Measurements from ENCODE around the gene MCFD2. TPM values are rescaled to one million over a fixed set of nuclear protein-coding genes. Genes with fewer than 3 reads are reported as not detected.

Gene MCFD2
- total RNA-seq, 1 experiment from 2014 or later: 84.9 TPM

DNA sequence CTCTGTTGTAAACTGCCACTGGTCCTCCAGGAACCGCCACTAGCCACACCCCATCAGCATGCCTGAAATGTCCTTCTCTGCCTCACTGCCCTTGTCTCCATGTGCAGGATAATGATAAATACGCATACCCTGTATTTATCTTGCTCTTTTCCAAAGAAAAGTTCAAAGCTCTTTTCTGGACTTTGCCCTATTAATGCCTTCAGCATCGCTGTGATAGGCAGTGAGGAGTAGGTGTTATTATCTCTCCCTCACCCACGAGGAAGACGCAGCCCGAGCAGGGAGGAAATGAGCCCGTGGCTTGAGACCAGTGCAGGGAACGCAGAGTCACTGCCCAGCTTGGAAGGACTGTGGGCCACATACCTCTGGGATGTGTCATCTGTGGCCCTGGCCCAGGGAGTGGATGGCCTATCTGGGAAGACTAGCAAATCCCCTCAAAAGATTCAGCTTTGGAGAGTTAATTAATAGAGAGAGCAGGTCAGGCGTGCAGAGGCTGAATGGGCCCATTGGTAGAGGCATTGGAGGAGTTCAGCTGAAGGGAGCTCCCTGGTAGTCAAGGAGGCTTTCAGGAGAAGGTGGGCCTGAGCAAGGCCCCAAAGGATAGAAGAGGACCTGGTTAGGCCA is 39.5 kb upstream of the MCFD2 start:
- BruUV-seq (replicated peaks): no TSS peak
- Histone ChIP-seq H3K36me3 (ENCODE audit: control insufficient read depth, insufficient read depth, low read length) (no peaks in the 10 kb centered on the region), H3K27ac (ENCODE audit: low read length) (no peak overlapping the region), H3K4me1 (ENCODE audit: control insufficient read depth, insufficient read depth, low read length) (peaks cover 9% of the 10 kb centered on the region), H3K9me3 (ENCODE audit: control insufficient read depth, insufficient read depth, low read depth, low read length) (no peaks in the 10 kb centered on the region), H3K4me3 (ENCODE audit: low read depth in 2 of 2, low read length in 2 of 2) (no peak overlapping the region), H3K27me3 (ENCODE audit: control insufficient read depth, insufficient read depth, low read length) (no peaks in the 10 kb centered on the region)
- intact Hi-C loops (cut with micrococcal nuclease; ENCODE audit: unreplicated experiment): no loop called here
- DNase-seq (ENCODE audit: low read depth, low spot score): no peak
- CTCF ChIA-PET: no interaction called here
- peak; percentile 86 for ATAC-seq
- in situ Hi-C loops (cut with HindIII; ENCODE audit: low pct_unique_long_range_greater_than_20kb, low sequenced_read_pairs): no loop called here
- TF ChIP-seq SIN3A (IDR thresholded peaks at IDR 0.05; ENCODE audit: borderline replicate concordance, insufficient read depth, low read depth, low read length) (no peak), POLR2AphosphoS5 (IDR thresholded peaks at IDR 0.05; ENCODE audit: low read depth, low read length) (no peak), TCF7L2 (IDR thresholded peaks at IDR 0.05; ENCODE audit: low read depth, low read length) (no peak)
- TF ChIP-seq, protein P1, sequence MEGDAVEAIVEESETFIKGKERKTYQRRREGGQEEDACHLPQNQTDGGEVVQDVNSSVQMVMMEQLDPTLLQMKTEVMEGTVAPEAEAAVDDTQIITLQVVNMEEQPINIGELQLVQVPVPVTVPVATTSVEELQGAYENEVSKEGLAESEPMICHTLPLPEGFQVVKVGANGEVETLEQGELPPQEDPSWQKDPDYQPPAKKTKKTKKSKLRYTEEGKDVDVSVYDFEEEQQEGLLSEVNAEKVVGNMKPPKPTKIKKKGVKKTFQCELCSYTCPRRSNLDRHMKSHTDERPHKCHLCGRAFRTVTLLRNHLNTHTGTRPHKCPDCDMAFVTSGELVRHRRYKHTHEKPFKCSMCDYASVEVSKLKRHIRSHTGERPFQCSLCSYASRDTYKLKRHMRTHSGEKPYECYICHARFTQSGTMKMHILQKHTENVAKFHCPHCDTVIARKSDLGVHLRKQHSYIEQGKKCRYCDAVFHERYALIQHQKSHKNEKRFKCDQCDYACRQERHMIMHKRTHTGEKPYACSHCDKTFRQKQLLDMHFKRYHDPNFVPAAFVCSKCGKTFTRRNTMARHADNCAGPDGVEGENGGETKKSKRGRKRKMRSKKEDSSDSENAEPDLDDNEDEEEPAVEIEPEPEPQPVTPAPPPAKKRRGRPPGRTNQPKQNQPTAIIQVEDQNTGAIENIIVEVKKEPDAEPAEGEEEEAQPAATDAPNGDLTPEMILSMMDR (IDR thresholded peaks at IDR 0.05): no peak
- TF ChIP-seq, protein P2, sequence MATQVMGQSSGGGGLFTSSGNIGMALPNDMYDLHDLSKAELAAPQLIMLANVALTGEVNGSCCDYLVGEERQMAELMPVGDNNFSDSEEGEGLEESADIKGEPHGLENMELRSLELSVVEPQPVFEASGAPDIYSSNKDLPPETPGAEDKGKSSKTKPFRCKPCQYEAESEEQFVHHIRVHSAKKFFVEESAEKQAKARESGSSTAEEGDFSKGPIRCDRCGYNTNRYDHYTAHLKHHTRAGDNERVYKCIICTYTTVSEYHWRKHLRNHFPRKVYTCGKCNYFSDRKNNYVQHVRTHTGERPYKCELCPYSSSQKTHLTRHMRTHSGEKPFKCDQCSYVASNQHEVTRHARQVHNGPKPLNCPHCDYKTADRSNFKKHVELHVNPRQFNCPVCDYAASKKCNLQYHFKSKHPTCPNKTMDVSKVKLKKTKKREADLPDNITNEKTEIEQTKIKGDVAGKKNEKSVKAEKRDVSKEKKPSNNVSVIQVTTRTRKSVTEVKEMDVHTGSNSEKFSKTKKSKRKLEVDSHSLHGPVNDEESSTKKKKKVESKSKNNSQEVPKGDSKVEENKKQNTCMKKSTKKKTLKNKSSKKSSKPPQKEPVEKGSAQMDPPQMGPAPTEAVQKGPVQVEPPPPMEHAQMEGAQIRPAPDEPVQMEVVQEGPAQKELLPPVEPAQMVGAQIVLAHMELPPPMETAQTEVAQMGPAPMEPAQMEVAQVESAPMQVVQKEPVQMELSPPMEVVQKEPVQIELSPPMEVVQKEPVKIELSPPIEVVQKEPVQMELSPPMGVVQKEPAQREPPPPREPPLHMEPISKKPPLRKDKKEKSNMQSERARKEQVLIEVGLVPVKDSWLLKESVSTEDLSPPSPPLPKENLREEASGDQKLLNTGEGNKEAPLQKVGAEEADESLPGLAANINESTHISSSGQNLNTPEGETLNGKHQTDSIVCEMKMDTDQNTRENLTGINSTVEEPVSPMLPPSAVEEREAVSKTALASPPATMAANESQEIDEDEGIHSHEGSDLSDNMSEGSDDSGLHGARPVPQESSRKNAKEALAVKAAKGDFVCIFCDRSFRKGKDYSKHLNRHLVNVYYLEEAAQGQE (IDR thresholded peaks at IDR 0.05; ENCODE audit: insufficient read depth in 1 of 2, low read depth in 2 of 2, low read length in 1 of 2): no peak
- POLR2A ChIA-PET: no interaction called here

DNA sequence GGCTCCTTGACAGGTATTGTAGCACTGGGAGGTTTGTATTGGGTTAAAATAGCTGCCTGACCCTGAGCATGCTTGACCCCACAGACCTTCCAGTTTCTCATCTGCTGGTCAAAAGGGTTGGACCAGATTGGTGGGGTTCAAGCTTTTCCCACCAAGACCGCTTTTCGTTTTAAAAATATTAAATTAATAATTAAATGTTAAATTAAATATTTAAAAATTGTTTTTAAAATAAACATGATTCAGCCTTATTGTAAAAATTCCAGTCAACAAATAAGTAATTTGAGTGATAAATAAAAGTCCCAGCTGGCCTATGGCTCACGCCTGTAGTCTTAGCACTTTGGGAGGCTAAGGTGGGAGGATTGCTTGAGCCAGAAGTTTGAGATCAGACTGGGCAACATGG is 36.6 kb upstream of the MCFD2 start:
- Histone ChIP-seq H3K27me3 (ENCODE audit: control insufficient read depth, insufficient read depth, low read length) (no peaks in the 10 kb centered on the region), H3K9me3 (ENCODE audit: control insufficient read depth, insufficient read depth, low read depth, low read length) (no peaks in the 10 kb centered on the region), H3K27ac (ENCODE audit: low read length) (no peak overlapping the region), H3K4me1 (ENCODE audit: control insufficient read depth, insufficient read depth, low read length) (peaks cover 9% of the 10 kb centered on the region), H3K36me3 (ENCODE audit: control insufficient read depth, insufficient read depth, low read length) (no peaks in the 10 kb centered on the region), H3K4me3 (ENCODE audit: low read depth in 2 of 2, low read length in 2 of 2) (no peak overlapping the region)
- ChIA-PET POLR2A (no interaction called here), CTCF (no interaction called here)
- intact Hi-C loops (cut with micrococcal nuclease; ENCODE audit: unreplicated experiment) (no loop called here), in situ Hi-C loops (cut with HindIII; ENCODE audit: low pct_unique_long_range_greater_than_20kb, low sequenced_read_pairs) (no loop called here)
- TF ChIP-seq, protein P1 (IDR thresholded peaks at IDR 0.05): no peak
- TF ChIP-seq SIN3A (IDR thresholded peaks at IDR 0.05; ENCODE audit: borderline replicate concordance, insufficient read depth, low read depth, low read length) (no peak), TCF7L2 (IDR thresholded peaks at IDR 0.05; ENCODE audit: low read depth, low read length) (no peak), POLR2AphosphoS5 (IDR thresholded peaks at IDR 0.05; ENCODE audit: low read depth, low read length) (no peak)
- TF ChIP-seq, protein P2 (IDR thresholded peaks at IDR 0.05; ENCODE audit: insufficient read depth in 1 of 2, low read depth in 2 of 2, low read length in 1 of 2): no peak
- ATAC-seq (no peak), DNase-seq (ENCODE audit: low read depth, low spot score) (no peak)
- BruUV-seq (replicated peaks): no TSS peak
